Subcutaneous abdominal adipose tissue (tissue), 5 donors: ENCODE results near the gene CADM4.

ENCODE experiments used
- H3K27ac ChIP-seq: one replicate; pipeline ENCODE4 v1.7.0; 2013; ENCODE audit warnings: low read depth, mild to moderate bottlenecking, inconsistent platforms, low read length, moderate library complexity
- H3K27me3 ChIP-seq, 5 donors: one replicate each; pipeline ENCODE4 v1.7.0; 2013; ENCODE audit warnings: low read length in 5 of 5, inconsistent platforms in 1 of 5; ENCODE audit not compliant: control insufficient read depth in 5 of 5, insufficient read depth in 4 of 5
- H3K36me3 ChIP-seq, 5 donors: one replicate each; pipeline ENCODE4 v1.7.0; 2013; ENCODE audit warnings: low read length in 5 of 5; ENCODE audit not compliant: control insufficient read depth in 5 of 5, insufficient read depth in 5 of 5
- H3K4me1 ChIP-seq, 5 donors: one replicate each; pipeline ENCODE4 v1.7.0; 2013; ENCODE audit warnings: low read length in 5 of 5, mild to moderate bottlenecking in 3 of 5, moderate library complexity in 1 of 5; ENCODE audit not compliant: control insufficient read depth in 5 of 5, insufficient read depth in 5 of 5
- H3K4me3 ChIP-seq, 5 donors: one replicate each; pipeline ENCODE4 v1.7.0; 2013; ENCODE audit warnings: low read length in 5 of 5, low read depth in 1 of 5
- H3K9ac ChIP-seq, 5 donors: one replicate each; pipeline ENCODE4 v1.7.0; 2013; ENCODE audit warnings: low read length in 5 of 5, mild to moderate bottlenecking in 4 of 5, moderate library complexity in 3 of 5
- H3K9me3 ChIP-seq, 5 donors: one replicate each; pipeline ENCODE4 v1.7.0; 2013; ENCODE audit warnings: low read length in 5 of 5; ENCODE audit not compliant: control insufficient read depth in 5 of 5
- donor health status: healthy.
- donor health status: healthy.
- donor health status: healthy.
- donor health status: healthy.
- donor health status: healthy.

Gene CADM4

GRCh38 chr19:43623889-43624670 lies 15.6 kb downstream of the CADM4 start:
- no peak overlapping the region for H3K27ac ChIP-seq
- H3K9me3 ChIP-seq = no peaks in the 10 kb centered on the region
- peaks cover 3 to 15% (median 10%) of the 10 kb centered on the region in 5 donors for H3K27me3 ChIP-seq
- H3K4me3 ChIP-seq = no peak overlapping the region
- peaks cover 0 to 17% (median 11%) of the 10 kb centered on the region in 5 donors for H3K4me1 ChIP-seq
- no peak overlapping the region for H3K9ac ChIP-seq
- no peaks in the 10 kb centered on the region for H3K36me3 ChIP-seq

- Histone ChIP-seq H3K4me1 (peaks cover 0 to 26% (median 20%) of the 10 kb centered on the region in 5 donors), H3K27me3 (peaks cover 3 to 15% (median 10%) of the 10 kb centered on the region in 5 donors), H3K36me3 (no peaks in the 10 kb centered on the region), H3K27ac (no peak overlapping the region), H3K4me3 (no peak overlapping the region), H3K9ac (no peak overlapping the region), H3K9me3 (no peaks in the 10 kb centered on the region)
Measured at GRCh38 chr19:43622956-43623355, 16.7 kb downstream of the CADM4 start.

- H3K4me1 ChIP-seq = peaks cover 0 to 26% (median 20%) of the 10 kb centered on the region in 5 donors
- H3K9ac ChIP-seq = no peak overlapping the region
- H3K36me3 ChIP-seq = no peaks in the 10 kb centered on the region
- H3K27ac ChIP-seq = no peak overlapping the region
- no peaks in the 10 kb centered on the region for H3K9me3 ChIP-seq
- H3K4me3 ChIP-seq = no peak overlapping the region
- H3K27me3 ChIP-seq = peaks cover 3 to 12% (median 9%) of the 10 kb centered on the region in 5 donors
Measured at GRCh38 chr19:43622070-43622469, 17.6 kb downstream of the CADM4 start.

GRCh38 chr19:43620061-43621001 lies 19.3 kb downstream of the CADM4 start:
- Histone ChIP-seq H3K4me3 (peak overlapping the region; percentile 89 to 97 (median 96)), H3K36me3 (peaks cover 0 to 2% (median 0%) of the 10 kb centered on the region in 5 donors), H3K4me1 (peaks cover 0 to 26% (median 20%) of the 10 kb centered on the region in 5 donors), H3K9me3 (no peaks in the 10 kb centered on the region), H3K27ac (peak overlapping the region; percentile 85), H3K9ac (peak overlapping the region in 4 of 5 donors; percentile 31 to 99 (median 86)), H3K27me3 (no peaks in the 10 kb centered on the region)

- Histone ChIP-seq H3K36me3 (peaks cover 0 to 2% (median 0%) of the 10 kb centered on the region in 5 donors), H3K4me1 (peaks cover 0 to 23% (median 20%) of the 10 kb centered on the region in 5 donors), H3K9me3 (no peaks in the 10 kb centered on the region), H3K27ac (peak within 1 kb of the TSS; percentile 85), H3K9ac (peak within 1 kb of the TSS; percentile 84 to 99 (median 95)), H3K4me3 (peak within 1 kb of the TSS; percentile 92 to 98 (median 96)), H3K27me3 (no peaks in the 10 kb centered on the region)
Measured at GRCh38 chr19:43619262-43620060, 20.2 kb downstream of the CADM4 start, which contains the start of gene ZNF428. Gene ZNF428, minus strand, starts transcription at chr19:43619629. Its CDS starts 5,325 bp downstream, at chr19:43614304.

- peak overlapping the region; percentile 92 to 98 (median 96) for H3K4me3 ChIP-seq
- no peaks in the 10 kb centered on the region for H3K27me3 ChIP-seq
- H3K27ac ChIP-seq = peak overlapping the region; percentile 85
- H3K9me3 ChIP-seq = no peaks in the 10 kb centered on the region
- peak overlapping the region; percentile 84 to 99 (median 95) for H3K9ac ChIP-seq
- peaks cover 0 to 23% (median 20%) of the 10 kb centered on the region in 5 donors for H3K4me1 ChIP-seq
- peaks cover 1 to 5% (median 4%) of the 10 kb centered on the region in 5 donors for H3K36me3 ChIP-seq
Measured at GRCh38 chr19:43618921-43619261, 20.8 kb downstream of the CADM4 start.

GRCh38 chr19:43616954-43617353 lies 22.7 kb downstream of the CADM4 start:
- no peaks in the 10 kb centered on the region for H3K9me3 ChIP-seq
- no peaks in the 10 kb centered on the region for H3K27me3 ChIP-seq
- H3K4me1 ChIP-seq = peaks cover 0 to 23% (median 20%) of the 10 kb centered on the region in 5 donors
- no peak overlapping the region for H3K4me3 ChIP-seq
- peaks cover 2 to 24% (median 21%) of the 10 kb centered on the region in 5 donors for H3K36me3 ChIP-seq
- no peak overlapping the region for H3K9ac ChIP-seq
- no peak overlapping the region for H3K27ac ChIP-seq

GRCh38 chr19:43616306-43616705 lies 23.3 kb downstream of the CADM4 start:
- Histone ChIP-seq H3K36me3 (peaks cover 2 to 29% (median 26%) of the 10 kb centered on the region in 5 donors), H3K4me1 (peaks cover 0 to 23% (median 20%) of the 10 kb centered on the region in 5 donors), H3K9ac (no peak overlapping the region), H3K4me3 (no peak overlapping the region), H3K27ac (no peak overlapping the region), H3K27me3 (no peaks in the 10 kb centered on the region), H3K9me3 (no peaks in the 10 kb centered on the region)

GRCh38 chr19:43612374-43612773 lies 27.3 kb downstream of the CADM4 start:
- Histone ChIP-seq H3K4me1 (no peaks in the 10 kb centered on the region), H3K4me3 (no peak overlapping the region), H3K27me3 (no peaks in the 10 kb centered on the region), H3K9me3 (no peaks in the 10 kb centered on the region), H3K9ac (no peak overlapping the region), H3K36me3 (peaks cover 2 to 41% (median 32%) of the 10 kb centered on the region in 5 donors), H3K27ac (no peak overlapping the region)
